Measurements from ENCODE around the gene MOK.
"Not testable (repeated sequence)": the region's sequence is repeated elsewhere in the genome, so short reads cannot be mapped to it uniquely, and the experiment has no call there.

- not testable (repeated sequence) for TF ChIP-seq CTCF, POLR2A (IDR thresholded peaks at IDR 0.05)
Observed at GRCh38 chr14:102243795-102244194, 61.2 kb downstream of the MOK start.

Measured in ovary (tissue), 3 donors.